GM12875 (cell line): ENCODE measurements around the gene CACNA1C.

Experiments used
- H3K4me3 ChIP-seq: one replicate; pipeline ENCODE4 v1.5.1; 2011; ENCODE audit warnings: low read depth, low read length, control low read depth
- CTCF ChIP-seq: IDR thresholded peaks from 2 replicates; pipeline ENCODE4 v1.5.1; 2011; ENCODE audit warnings: low read depth, mild to moderate bottlenecking, control low read depth, inconsistent platforms, low read length, moderate library complexity, borderline replicate concordance; ENCODE audit not compliant: insufficient read depth

Gene CACNA1C

GRCh38 chr12:2675776-2676175 lies 623.0 kb downstream of the CACNA1C start:
- no peak for TF ChIP-seq CTCF
- H3K4me3 ChIP-seq: no peak overlapping the region

- TF ChIP-seq CTCF: no peak
- H3K4me3 ChIP-seq: no peak overlapping the region
These were observed 624.5 kb downstream of the CACNA1C start for GRCh38 chr12:2677142-2677880.

- TF ChIP-seq CTCF: no peak
- H3K4me3 ChIP-seq: no peak overlapping the region
These were observed 625.6 kb downstream of the CACNA1C start for GRCh38 chr12:2678426-2678825.

- no peak overlapping the region for H3K4me3 ChIP-seq
- no peak for TF ChIP-seq CTCF
These were observed 626.5 kb downstream of the CACNA1C start for GRCh38 chr12:2679068-2679815.

GRCh38 chr12:2679816-2680675 lies 627.3 kb downstream of the CACNA1C start:
- H3K4me3 ChIP-seq: no peak overlapping the region
- no peak for TF ChIP-seq CTCF

GRCh38 chr12:2680676-2681039 lies 627.9 kb downstream of the CACNA1C start:
- no peak for TF ChIP-seq CTCF
- H3K4me3 ChIP-seq: no peak overlapping the region
